H1 (cell line): ENCODE measurements around the gene APC2. TPM values are rescaled to one million over a fixed set of nuclear protein-coding genes. Genes with fewer than 3 reads are reported as not detected.

Source experiments
- POU5F1 ChIP-seq: IDR thresholded peaks from 2 replicates; pipeline ENCODE4 v1.6.1; 2011; ENCODE audit warnings: low read depth, mild to moderate bottlenecking, low read length, moderate library complexity
- SIN3A ChIP-seq, 2 experiments: IDR thresholded peaks in 1 of 2; conservative IDR thresholded peaks in 1 of 2; 2 replicates each; pipeline ENCODE4 v1.6.1; 2011 to 2012; ENCODE audit warnings: low read length in 2 of 2, improper control_type of control experiment in 1 of 2, low read depth in 1 of 2, mild to moderate bottlenecking in 1 of 2
- USF2 ChIP-seq: IDR thresholded peaks from 2 replicates; pipeline ENCODE4 v1.6.1; 2011; ENCODE audit warnings: low read length, improper control_type of control experiment
- polyA plus RNA-seq, 7 experiments: library from polyadenylated mRNA; depleted of rRNA in 3 of 7; stranded (reverse) in 5 of 7; unstranded in 2 of 7; fragments of >200 nt in 5 of 7; fragments of 200-250 nt in 2 of 7; gene quantifications; 1 replicate in 5 of 7; 2 replicates in 1 of 7; 4 replicates in 1 of 7; pipeline versions ENCODE4 v1.2.1 to v1.2.3, GENCODE V29; 2011 to 2013; ENCODE audit warnings: missing spikeins in 2 of 7, mixed read lengths in 2 of 7
- total RNA-seq: library from RNA; stranded (reverse); fragmentation: NEBNext Ultra II Directional; extraction: Animal tissue kit (Norgen Biotek cat#: 25700); gene quantifications from 2 replicates; pipeline ENCODE4 v1.2.1, GENCODE V29; 2021

The APC2 gene
- total and polyA plus RNA-seq, 2 of the 8 experiments (the other 6 are each of a cell fraction or from before 2014, with no cell fraction given) = 1.3 to 4.1 TPM

- TF ChIP-seq USF2 = no peak
- no peak for TF ChIP-seq SIN3A (conservative IDR thresholded peaks at IDR 0.05 in 1 of 2, IDR thresholded peaks at IDR 0.05 in 1 of 2; ENCODE audit: low read depth in 1 of 2, low read length in 2 of 2)
- no peak for TF ChIP-seq POU5F1
Measured at GRCh38 chr19:1507192-1507660, 57.3 kb downstream of the APC2 start (continued).
